NCI-H748 (cell line): ENCODE measurements around the gene KLF6.
A peak's percentile ranks its signal among the peaks of the same experiment; 100 is the strongest.

Experiments
- DNase-seq: peaks from one replicate; lab custom pipeline; 2025; ENCODE audit not compliant: unreplicated experiment; lab: John Stamatoyannopoulos, UW

Gene KLF6

GRCh38 chr10:3775696-3776551 is 9.1 kb downstream of the KLF6 start:
- DNase-seq = peak; percentile 23

DNA sequence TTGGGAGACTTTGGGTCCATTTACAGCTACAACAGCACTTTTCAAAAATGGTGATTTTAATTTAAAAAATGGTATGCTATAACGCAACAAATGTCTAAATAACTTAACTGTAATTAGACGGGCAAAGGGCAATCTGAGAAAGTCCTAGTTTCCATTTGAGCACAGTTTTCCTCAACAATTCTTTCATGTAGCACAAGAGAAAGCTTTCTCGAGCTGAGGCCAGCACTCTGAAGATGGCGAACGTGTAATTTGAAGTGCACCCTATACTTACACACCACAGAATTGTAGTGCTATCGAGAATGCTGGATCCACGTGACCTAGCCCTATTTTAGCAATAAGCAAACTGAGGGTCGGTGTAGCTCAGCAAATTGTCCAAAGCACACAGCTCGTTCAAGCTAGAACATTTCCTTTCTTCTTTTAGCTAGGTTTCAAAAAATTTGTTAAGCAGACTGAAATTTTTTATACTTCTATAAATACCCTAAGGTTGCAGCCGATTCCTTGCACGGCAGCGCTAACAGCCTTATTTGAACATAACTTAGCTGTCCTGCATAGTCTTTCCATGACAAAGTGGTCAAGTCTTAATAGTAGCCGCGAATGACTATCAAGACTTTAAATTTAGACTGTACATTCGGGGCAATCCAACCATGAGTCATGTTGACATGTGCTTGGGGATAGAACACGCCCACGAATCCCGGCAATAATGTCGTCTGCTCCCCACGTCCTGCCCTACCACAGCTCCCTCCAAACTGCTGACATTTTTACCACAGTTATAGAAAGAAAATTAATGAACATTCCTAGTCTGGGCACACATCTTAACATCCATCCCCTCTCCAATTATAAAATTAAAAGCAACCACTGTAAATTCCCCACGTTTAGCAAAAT is 10.0 kb downstream of the KLF6 start:
- no peak for DNase-seq

GRCh38 chr10:3774018-3774813 is 10.8 kb downstream of the KLF6 start:
- no peak for DNase-seq

DNA sequence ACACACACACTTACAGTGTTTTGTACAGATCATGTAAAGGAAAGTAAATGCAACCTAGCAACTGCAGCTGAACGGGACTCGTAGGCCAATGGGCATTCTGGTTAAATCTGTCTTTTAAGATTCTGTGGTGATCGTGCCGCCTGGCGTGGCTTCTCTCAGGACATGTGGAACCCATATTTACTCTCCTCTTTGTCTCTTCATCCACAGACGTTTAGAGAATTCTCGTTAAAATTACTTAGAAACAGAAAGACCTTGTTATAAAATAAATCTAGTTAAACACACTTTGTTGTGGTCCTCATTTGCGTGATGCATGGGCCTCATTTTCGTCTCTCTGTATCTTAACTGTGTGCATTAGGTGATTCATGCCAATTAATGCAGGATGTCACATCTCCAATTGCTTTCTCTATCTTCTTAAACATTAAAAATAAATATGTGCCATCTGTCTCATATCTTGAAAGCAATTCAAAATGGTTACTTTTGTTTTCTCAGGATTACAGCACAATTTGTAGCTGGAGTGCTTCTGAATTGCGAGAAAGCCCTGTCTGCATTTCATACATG is 11.5 kb downstream of the KLF6 start:
- no peak for DNase-seq

- no peak for DNase-seq
These were observed 12.4 kb downstream of the KLF6 start for GRCh38 chr10:3772361-3773171.

DNA sequence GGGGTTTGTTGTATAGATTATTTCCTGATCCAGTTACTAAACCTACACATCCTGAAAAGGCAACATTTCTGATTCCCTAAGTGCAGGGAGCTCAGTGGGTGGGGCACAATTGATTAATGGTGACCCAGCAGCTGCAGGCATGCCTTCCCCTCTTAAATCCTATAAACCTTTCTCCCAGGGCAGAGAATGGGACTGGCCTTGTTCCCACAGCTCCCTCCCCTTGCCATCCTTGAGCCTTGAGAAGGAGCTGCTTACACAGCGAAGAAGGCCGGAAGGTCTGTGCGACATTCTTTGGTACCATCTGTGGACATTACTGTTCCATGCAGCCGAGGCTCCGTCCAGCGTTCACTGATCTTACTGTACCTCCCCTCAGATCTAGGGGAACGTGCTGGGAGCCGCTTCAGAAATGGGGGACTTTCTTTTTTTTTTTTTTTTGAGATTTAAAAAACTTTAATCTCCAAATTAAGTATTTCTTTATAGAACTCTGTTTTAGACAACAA is 14.3 kb downstream of the KLF6 start:
- DNase-seq = peak; percentile 47

GRCh38 chr10:3769556-3769955 is 15.5 kb downstream of the KLF6 start:
- no peak for DNase-seq

GRCh38 chr10:3766046-3766756 is 18.8 kb downstream of the KLF6 start:
- peak; percentile 54 for DNase-seq

DNA sequence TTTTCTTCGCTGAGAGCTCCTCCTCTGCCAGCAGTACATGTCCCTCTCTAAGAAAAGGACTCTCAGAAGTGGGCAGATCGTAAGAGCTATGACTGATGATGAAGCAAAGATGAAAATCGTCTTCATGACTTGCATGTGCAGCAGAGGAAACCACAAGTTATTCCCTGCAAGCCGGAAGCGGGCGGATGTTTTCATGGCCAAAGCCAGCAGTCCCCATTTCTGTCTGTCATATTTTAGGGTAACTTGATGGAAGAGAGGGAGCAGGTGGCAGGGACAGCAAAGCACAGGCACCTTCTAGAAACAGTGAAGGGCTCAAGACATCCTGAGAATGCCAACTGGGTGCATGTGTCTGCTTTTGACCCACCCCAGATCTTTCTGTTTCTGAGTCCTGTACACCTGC is 19.9 kb downstream of the KLF6 start:
- no peak for DNase-seq

DNA sequence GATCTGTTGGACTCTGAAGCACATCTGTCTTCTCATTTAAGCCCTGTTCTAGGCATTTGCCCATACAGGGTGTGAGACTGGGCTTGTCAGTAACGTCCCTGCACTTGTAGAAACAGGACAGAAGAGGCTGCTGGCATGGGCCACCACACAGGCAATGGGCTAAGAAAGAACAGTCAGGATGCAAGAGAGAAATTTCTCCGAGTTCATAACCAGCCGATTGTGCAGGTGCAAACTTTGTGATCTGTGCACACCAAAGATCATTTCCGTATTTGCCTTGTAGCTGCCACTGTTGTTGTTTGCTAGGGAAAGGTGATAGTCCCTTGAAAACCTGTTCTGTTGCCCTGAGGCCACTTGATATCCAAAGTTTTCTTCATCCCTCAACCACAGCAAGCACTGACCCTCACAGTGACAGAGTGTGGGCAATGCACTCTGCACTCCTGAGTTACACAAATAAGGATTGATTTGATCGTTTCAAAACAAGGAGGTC is 20.3 kb downstream of the KLF6 start:
- no peak for DNase-seq

DNA sequence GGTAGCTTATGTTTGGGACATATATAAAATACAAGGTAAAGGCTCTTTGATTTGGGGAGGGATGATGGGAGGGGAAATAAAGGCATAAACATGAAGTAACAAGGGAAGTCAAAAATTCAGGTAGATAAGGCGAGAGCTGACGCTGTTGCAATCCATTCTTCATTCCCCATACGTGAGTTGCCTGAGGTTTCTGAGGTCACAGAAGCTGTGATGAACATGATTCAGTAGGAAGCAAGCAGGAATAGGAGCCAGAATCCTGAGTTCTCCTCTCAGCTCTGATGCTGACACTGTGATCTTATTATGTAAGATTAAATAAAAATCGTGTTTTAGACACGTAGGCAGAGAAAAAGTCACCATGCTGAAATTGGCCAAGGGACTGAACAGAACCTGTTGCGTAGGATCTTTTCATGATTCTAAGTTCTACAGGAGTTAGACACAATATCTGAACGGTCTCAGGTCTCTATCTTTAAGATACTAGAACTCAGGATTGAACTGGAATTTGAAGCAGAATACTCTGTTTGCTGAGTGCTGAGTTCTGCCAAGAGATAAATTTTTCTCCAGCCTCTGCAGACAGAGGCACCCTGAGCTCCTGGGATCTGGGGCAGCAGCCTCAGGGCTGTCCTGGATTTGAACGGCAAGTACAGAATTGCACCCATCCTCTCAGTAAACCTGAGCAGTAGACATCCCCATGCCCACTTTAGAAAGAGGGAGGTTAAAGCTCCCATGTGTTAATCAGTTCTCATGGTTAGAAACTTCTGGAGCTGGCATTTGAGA is 21.0 kb downstream of the KLF6 start:
- DNase-seq = no peak

DNA sequence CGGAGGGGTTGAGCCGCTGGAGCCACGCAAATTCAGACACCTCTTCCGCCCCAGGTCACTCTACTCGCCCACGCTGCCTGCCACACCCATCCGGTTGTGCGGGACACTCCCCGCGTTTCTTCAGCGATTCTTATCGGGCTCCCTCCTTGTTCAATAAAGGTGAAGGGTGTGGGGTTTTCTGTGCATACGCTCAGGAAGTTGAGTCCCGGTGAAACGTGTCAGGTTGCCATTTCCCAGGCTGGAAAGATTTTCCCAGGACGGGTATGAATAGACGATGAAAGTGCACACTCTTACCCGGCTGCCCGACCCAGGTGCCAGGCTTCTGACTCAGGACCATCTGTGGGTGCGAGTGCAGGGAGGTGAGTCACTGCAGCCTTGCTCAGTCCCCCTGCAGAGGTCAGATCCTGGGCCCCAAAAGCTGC is 22.0 kb downstream of the KLF6 start:
- no peak for DNase-seq

DNA sequence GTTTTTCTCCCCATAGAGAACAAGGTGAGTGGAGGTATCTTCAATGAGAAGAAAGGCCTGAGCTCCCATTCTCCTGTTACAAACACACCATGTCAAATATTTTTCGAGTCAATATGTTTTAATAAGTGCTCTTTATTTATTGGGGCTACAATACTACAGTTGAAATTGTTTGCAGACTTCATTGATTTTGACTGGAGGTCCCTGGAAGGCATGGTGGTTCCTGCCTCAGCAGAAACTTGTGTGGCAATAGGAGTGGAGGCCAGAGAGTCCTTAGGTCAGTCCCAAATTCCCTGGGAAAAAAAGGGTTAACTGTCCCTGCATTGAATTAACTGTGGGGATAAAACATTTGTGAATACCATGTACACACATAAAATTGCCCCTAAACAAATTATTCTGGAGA is 22.7 kb downstream of the KLF6 start:
- DNase-seq = no peak

DNA sequence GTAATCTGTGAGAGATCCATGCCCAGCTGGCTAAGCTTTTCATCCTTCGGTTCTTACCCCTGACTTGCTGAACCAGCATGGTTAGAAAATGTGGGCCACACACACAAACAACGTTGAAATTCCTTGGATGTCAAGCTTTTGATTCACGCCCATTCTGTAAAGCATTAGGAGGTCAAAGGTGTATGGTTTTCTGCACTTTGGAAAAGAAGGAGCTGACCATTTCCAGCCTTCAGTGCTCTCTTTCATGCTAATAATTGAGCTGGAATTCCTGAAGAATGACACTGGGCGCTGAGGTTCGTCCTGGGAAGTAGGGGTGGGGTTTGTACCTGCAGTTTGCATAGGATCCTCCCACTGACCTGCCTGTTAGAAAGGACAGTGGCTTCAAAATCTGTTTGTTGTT is 23.1 kb downstream of the KLF6 start:
- no peak for DNase-seq

DNA sequence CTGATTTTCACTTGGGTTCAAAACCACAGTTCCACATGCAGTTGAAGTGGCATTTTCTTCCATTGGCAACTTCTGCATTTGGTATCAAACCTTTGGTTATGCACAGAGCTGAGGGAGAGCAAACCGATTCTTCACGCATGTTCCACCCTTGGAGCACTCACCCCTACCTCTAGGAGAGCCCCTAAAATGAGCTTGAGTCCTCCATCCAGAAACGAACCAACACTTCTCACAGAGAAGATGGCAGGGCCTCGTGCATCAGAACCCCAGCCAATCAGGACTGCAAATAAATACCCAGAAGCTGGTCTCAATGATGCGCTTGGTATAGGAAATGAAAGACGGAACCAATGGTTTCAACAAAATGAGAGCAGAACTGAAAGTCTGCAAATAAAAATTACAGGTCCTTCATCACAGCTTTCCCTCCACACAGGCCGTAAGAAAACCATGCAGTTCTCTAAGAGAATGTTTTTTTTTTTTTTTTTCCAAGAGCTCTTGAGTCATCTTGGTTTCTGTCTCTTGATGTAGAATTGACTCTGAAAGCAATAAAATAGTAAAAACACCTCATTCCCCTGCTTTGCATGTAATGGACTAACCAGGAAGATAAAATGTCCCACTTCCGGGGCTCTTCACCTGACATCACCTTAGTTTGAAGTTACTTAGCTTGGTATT is 23.9 kb downstream of the KLF6 start:
- DNase-seq = no peak

- DNase-seq = no peak
These were observed 24.9 kb downstream of the KLF6 start for GRCh38 chr10:3760083-3760482.

- no peak for DNase-seq
These were observed 25.6 kb downstream of the KLF6 start for GRCh38 chr10:3759397-3759796.

GRCh38 chr10:3758491-3758970 is 26.5 kb downstream of the KLF6 start:
- DNase-seq = no peak
